Peyer's patch (tissue), 4 donors: Measurements from ENCODE around the gene ANKRD17. TPM values are rescaled to one million over a fixed set of nuclear protein-coding genes. Genes with fewer than 3 reads are reported as not detected.

Experiments
- DNase-seq, 3 donors: peaks; one replicate each; pipeline ENCODE4 v3.0.0-alpha.2; 2017 to 2019
- H3K27ac ChIP-seq, 4 donors: fragments of 200-600 bp; sonication (generic); one replicate each; pipeline ENCODE4 v1.5.1; 2016 to 2019
- H3K27me3 ChIP-seq, 2 donors: fragments of 200-600 bp; sonication (generic); one replicate each; pipeline ENCODE4 v1.5.1; 2019
- H3K36me3 ChIP-seq, 3 donors: fragments of 200-600 bp; sonication (generic); one replicate each; pipeline ENCODE4 v1.5.1; 2016 to 2019
- H3K4me1 ChIP-seq, 4 donors: fragments of 200-600 bp; sonication (generic); one replicate each; pipeline ENCODE4 v1.5.1; 2016 to 2019
- H3K4me3 ChIP-seq, 4 donors: fragments of 200-600 bp; sonication (generic); 1 replicate in 3 of 4; 2 replicates in 1 of 4; pipeline ENCODE4 v1.5.1; 2016 to 2019; ENCODE audit warnings: mild to moderate bottlenecking in 1 of 4
- H3K9me3 ChIP-seq, 4 donors: fragments of 200-600 bp; sonication (generic); one replicate each; pipeline ENCODE4 v1.5.1; 2016 to 2019; ENCODE audit warnings: mild to moderate bottlenecking in 1 of 4
- CTCF ChIP-seq, 6 experiments: fragments of 450-650 bp in 4 of 6; fragments of 200-600 bp in 2 of 6; sonication (generic) in 1 of 6; IDR thresholded peaks; one replicate each; pipeline ENCODE4 v1.5.1; 2017 to 2019; ENCODE audit warnings: antibody characterized with exemption in 6 of 6, mild to moderate bottlenecking in 3 of 6, moderate library complexity in 1 of 6
- POLR2A ChIP-seq, 2 donors: fragments of 450-650 bp; IDR thresholded peaks; one replicate each; pipeline ENCODE4 v1.5.1; 2017; ENCODE audit warnings: antibody characterized with exemption in 2 of 2, mild to moderate bottlenecking in 2 of 2, moderate library complexity in 2 of 2
- total RNA-seq, 4 donors: library from RNA; depleted of rRNA; stranded (reverse); fragments of >200 nt; gene quantifications; one replicate each; pipeline ENCODE4 v1.1.0, GENCODE V29; 2016

ANKRD17 gene
- total RNA-seq, 4 donors from 2014 or later: 61.7 to 92.0 (median 81.0) TPM

DNA sequence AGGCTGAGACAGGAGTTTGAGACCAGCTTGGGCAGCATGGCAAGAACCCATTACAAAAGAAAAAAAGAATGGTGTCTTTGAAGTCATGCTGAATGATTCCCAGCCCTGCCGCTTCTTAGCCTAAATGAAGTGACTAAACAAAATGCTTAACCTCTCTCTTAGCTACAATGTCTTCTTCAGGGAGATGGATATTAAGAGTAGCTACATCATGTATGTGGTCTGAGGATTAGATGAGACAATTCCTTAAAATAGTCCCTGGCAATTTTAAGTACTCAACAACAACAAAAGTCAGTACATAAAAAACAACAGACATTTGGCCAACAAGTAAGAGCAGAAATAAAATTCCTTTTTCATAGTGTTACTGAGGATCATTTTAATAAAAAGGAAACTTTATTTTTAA lies 124.8 kb downstream of the ANKRD17 start:
- no peaks in the 10 kb centered on the region for H3K27me3 ChIP-seq
- H3K36me3 ChIP-seq: peaks cover 0 to 79% (median 0%) of the 10 kb centered on the region in 3 donors
- no peak for TF ChIP-seq CTCF (IDR thresholded peaks at IDR 0.05)

GRCh38 chr4:73131281-73131680 lies 127.3 kb downstream of the ANKRD17 start:
- H3K27ac ChIP-seq: no peak overlapping the region
- no peak overlapping the region for H3K4me3 ChIP-seq
- no peak for TF ChIP-seq CTCF (IDR thresholded peaks at IDR 0.05)
- no peak for TF ChIP-seq POLR2A (IDR thresholded peaks at IDR 0.05)
- H3K4me1 ChIP-seq: no peaks in the 10 kb centered on the region
- H3K27me3 ChIP-seq: no peaks in the 10 kb centered on the region
- peaks cover 0 to 63% (median 0%) of the 10 kb centered on the region in 3 donors for H3K36me3 ChIP-seq
- DNase-seq: no peak
- H3K9me3 ChIP-seq: no peaks in the 10 kb centered on the region

More for the DNA sequence above, 124.8 kb downstream of the ANKRD17 start:
- Histone ChIP-seq H3K4me3 (no peak overlapping the region), H3K9me3 (no peaks in the 10 kb centered on the region), H3K4me1 (no peaks in the 10 kb centered on the region), H3K27ac (no peak overlapping the region)
- no peak for DNase-seq

- DNase-seq: no peak
- TF ChIP-seq CTCF (IDR thresholded peaks at IDR 0.05) (no peak), POLR2A (IDR thresholded peaks at IDR 0.05) (no peak)
- Histone ChIP-seq H3K4me1 (no peaks in the 10 kb centered on the region), H3K36me3 (peaks cover 0 to 60% (median 0%) of the 10 kb centered on the region in 3 donors), H3K27me3 (no peaks in the 10 kb centered on the region), H3K4me3 (no peak overlapping the region), H3K27ac (no peak overlapping the region), H3K9me3 (no peaks in the 10 kb centered on the region)
These were observed 129.3 kb downstream of the ANKRD17 start for GRCh38 chr4:73129319-73129718.

GRCh38 chr4:73127839-73128453 lies 130.7 kb downstream of the ANKRD17 start:
- Histone ChIP-seq H3K4me3 (no peak overlapping the region), H3K27ac (no peak overlapping the region), H3K36me3 (peaks cover 0 to 57% (median 0%) of the 10 kb centered on the region in 3 donors), H3K9me3 (no peaks in the 10 kb centered on the region), H3K4me1 (no peaks in the 10 kb centered on the region), H3K27me3 (no peaks in the 10 kb centered on the region)
- no peak for DNase-seq
- peak in 3 of 6 experiments; percentile 31 to 34 (median 32) for TF ChIP-seq CTCF (IDR thresholded peaks at IDR 0.05)
- no peak for TF ChIP-seq POLR2A (IDR thresholded peaks at IDR 0.05)

DNA sequence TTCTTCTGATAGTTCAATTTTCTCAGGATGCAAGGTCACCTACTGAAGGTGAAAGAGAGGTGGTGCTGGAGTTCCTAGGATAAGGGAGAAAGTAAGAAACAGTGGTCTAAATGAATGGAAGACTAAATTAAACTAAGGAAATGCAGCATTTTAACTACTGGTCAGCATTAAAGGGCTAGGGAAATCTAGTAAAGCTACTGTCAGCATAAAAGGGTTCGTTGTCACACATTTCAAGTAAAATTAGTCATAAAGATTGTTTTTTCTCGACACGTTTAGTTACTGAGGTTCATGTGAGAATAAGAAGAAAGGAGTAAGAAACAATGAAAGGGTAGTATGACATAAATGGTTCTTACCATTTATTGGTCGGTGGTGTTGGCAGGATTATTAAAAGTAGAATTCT lies 149.1 kb downstream of the ANKRD17 start:
- TF ChIP-seq CTCF (IDR thresholded peaks at IDR 0.05) (no peak), POLR2A (IDR thresholded peaks at IDR 0.05) (no peak)
- Histone ChIP-seq H3K36me3 (peaks cover 0 to 67% (median 0%) of the 10 kb centered on the region in 3 donors), H3K9me3 (no peaks in the 10 kb centered on the region)

More for the DNA sequence above, 149.1 kb downstream of the ANKRD17 start:
- DNase-seq: no peak
- no peak overlapping the region for H3K27ac ChIP-seq
- H3K27me3 ChIP-seq: no peaks in the 10 kb centered on the region
- no peaks in the 10 kb centered on the region for H3K4me1 ChIP-seq
- no peak overlapping the region for H3K4me3 ChIP-seq
